Activated naive CD8-positive, alpha-beta T cell (primary cell): Measurements from ENCODE around the gene SKI.
A peak's percentile ranks its signal among the peaks of the same experiment; 100 is the strongest.

Experiments used
- H3K27ac Mint-ChIP-seq: one replicate; pipeline ENCODE4 v1.8.0; 2021; ENCODE audit warnings: mixed read lengths
- H3K27me3 Mint-ChIP-seq: one replicate; pipeline ENCODE4 v1.8.0; 2021; ENCODE audit warnings: mixed read lengths
- H3K36me3 Mint-ChIP-seq: one replicate; pipeline ENCODE4 v1.8.0; 2021; ENCODE audit warnings: mixed read lengths
- H3K4me1 Mint-ChIP-seq: one replicate; pipeline ENCODE4 v1.8.0; 2021; ENCODE audit warnings: low read depth, mixed read lengths
- H3K4me3 Mint-ChIP-seq: one replicate; pipeline ENCODE4 v1.8.0; 2021; ENCODE audit warnings: mild to moderate bottlenecking, mixed read lengths
- H3K9me3 Mint-ChIP-seq: one replicate; pipeline ENCODE4 v1.8.0; 2021; ENCODE audit warnings: low read depth, mixed read lengths

SKI gene

DNA sequence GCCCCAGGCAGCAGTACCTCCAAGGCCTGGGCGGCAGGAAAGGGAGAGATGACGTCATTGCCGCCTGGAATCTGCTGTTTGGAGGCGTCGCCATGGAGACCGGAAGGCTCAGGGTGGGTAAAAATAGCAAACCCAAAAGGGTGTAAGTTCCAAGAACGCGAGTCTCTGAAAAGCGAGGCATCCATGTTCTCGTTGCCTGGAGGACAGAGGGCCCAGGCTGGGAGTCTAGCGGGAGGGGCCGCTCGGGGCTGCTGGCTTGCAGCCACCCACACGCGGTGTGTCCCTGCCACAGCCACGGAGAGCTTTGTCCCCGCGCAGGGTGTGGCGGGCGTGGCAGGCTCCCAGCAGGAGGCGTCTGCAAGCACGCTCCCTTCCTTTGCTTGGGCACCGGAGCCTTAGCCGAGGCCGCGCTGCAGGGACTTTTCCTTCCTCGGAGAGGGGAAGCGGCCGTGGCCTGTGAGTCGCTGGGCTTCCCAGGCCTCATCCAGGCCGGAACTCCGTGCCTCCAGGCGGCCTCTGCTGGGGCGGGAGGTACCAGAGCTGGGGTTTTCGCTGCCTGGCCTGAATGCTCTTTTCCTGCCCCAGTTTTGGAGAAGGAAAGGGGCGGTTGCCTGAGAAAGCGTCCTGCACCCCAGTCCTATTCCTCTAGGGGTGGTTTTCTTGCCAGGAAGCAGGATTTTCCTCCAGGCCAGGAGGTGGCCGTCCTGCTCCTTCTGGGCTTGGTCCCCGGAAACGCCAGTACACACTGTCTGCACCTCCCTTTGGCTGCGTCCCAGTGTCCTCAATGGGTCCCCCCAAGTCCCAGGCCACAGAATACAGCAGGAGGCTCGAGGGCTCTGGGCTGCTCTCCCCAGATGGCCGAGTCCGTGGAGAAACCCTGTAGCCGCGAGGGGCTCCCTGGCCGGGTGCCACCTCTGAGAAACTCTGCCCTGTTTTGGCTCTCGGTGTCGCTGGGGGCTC lies 15.3 kb upstream of the SKI start:
- H3K4me3 Mint-ChIP-seq = no peak overlapping the region

DNA sequence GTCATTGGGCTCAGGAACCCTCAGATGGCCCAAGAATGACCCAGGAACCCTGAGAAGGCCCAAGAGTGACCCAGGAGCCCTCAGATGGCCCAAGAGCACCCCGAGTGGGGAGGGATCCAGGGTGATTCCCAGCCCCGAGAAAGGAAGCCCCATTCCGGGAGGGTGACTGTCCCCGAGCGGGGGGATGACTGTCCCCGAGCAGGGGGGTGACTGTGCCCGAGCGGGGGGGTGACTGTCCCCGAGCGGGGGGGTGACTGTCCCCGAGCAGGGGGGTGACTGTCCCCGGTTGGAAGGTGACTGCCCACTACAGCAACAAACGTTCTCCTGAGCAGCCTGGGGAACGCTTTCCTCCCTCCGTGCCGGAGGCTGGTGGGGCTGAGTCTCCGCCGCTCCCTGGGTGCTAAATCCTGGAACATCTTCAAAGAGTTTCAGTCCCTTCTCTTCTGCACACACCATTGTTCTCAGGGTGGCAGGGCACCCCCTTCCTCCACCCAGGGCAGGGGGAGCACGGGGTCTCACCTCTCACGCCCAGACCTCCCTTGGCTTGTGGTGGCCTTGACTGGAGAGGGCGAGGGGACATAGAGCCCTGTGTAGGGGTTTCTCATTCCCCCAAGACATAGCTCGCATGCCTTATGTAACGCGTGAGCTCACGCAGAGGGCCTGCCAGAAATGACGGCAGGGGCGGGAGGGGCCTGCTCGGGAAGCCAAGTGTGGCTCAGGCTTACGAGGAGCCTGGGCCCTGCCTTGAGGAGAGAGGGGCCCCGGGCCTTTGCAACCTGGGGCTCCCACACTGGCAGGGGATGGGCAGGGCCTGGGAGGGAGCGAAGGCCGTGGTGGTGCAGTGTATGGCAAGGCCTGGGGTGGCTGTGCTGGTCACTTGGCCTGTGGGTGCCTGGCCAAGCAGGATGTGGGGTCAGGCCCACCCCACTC lies 14.3 kb upstream of the SKI start:
- Mint-ChIP-seq H3K4me1 (peaks cover 3% of the 10 kb centered on the region), H3K4me3 (no peak overlapping the region), H3K27me3 (no peaks in the 10 kb centered on the region), H3K9me3 (peaks cover 2% of the 10 kb centered on the region), H3K27ac (no peak overlapping the region), H3K36me3 (no peaks in the 10 kb centered on the region)

More for the DNA sequence above, 15.3 kb upstream of the SKI start:
- peaks cover 3% of the 10 kb centered on the region for H3K4me1 Mint-ChIP-seq
- no peaks in the 10 kb centered on the region for H3K9me3 Mint-ChIP-seq
- H3K27me3 Mint-ChIP-seq = no peaks in the 10 kb centered on the region
- H3K27ac Mint-ChIP-seq = no peak overlapping the region
- H3K36me3 Mint-ChIP-seq = no peaks in the 10 kb centered on the region

DNA sequence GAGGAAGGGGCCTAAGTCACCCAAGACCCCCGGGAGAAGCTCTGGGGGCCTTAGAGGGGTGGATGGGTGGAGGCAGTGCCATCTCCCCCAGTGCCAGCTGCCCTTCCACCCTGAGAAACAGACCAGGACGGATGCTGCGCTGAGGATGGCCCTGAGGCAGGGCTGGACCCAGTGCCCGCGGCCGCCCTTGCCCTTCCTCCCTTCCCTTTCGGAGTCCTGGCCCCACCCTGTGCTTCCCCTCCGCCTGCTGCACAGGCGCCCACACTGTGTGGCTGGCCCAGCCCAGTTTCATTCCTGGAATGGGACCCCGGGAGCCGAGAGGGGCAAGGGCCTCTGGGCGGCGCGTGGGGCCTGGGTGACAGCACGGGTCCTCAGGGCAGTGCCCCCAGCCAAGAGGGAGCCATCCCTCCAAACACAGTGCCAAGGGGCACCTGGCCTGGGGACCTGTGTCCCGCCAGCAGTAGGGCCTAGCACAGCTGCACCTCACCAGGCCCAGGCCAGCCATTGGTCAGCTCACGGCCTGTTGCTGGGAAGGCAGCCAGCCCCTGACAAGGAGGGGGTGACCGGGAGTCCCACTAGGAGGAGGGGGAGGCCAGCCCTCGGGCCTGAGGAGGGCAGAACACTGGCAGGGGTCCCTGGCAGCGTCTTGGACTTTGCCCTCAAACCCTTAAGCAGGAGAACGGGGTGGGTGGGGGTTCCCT lies 13.4 kb upstream of the SKI start:
- no peaks in the 10 kb centered on the region for H3K36me3 Mint-ChIP-seq
- no peak overlapping the region for H3K4me3 Mint-ChIP-seq
- peaks cover 4% of the 10 kb centered on the region for H3K9me3 Mint-ChIP-seq
- H3K27me3 Mint-ChIP-seq = no peaks in the 10 kb centered on the region
- peaks cover 3% of the 10 kb centered on the region for H3K4me1 Mint-ChIP-seq
- no peak overlapping the region for H3K27ac Mint-ChIP-seq

DNA sequence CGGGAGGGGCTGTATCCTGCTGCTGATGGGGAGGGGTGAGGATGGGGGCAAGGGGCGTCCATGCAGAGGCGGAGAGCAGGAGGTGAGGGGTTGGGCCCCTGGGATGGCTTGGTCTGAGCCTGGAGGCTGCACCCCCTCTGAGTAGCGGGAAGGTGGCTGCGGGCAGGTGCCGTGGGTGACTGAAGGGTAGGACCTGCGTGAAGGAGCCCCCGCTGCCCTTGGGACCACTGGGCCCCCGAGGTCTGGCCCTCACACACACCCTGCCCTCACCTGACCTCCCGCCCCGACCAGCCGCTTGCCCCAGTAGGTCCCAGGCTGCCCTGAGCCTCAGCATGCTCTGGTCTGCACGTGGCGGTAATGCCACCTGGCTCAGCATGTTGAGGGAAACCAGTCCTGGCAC lies 12.8 kb upstream of the SKI start:
- H3K4me1 Mint-ChIP-seq = peaks cover 3% of the 10 kb centered on the region
- H3K27ac Mint-ChIP-seq = no peak overlapping the region
- no peaks in the 10 kb centered on the region for H3K27me3 Mint-ChIP-seq
- H3K4me3 Mint-ChIP-seq = no peak overlapping the region
- H3K9me3 Mint-ChIP-seq = peaks cover 4% of the 10 kb centered on the region
- no peaks in the 10 kb centered on the region for H3K36me3 Mint-ChIP-seq

DNA sequence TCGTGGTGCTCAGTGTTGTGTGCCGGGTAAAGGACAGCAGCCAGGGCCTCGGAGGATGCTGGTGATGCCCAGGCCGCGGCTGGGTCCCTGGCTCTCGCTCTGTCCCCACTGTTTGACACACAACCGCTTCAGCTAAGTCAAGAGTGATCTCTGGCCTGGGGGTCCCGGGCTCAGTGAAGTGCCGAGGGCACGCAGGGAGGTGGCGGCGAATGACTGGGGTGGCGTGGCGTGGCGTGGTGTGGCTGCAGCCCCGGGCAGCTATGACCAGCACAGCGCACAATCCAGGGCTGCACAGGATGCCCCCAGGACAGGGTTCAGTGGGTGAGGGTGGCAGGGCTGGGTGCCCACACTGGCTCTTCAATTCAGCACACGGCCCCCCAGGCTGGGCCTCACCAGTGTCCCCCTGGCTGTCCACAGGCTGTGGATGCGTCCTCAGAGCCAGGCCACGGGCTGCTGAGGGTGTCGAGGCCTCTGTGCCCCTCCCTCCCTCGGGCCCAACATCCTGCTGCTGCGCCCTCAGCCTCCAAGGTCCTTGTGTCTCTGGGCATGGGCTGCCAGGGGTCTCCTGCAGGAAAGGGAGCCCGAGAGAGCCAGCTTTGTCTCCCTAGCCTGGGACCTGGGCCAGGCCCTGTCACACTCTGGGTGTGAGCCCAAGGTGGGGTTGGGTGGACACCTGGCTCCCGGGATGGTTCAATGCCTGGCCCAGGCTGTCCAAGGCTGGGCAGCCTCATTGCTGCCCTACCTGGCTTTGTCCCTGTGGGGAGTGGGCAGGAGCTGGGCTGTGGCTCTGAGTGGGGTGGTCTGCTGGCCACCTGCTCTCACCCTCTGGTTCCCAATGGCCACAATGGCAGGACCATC lies 12.0 kb upstream of the SKI start:
- H3K27ac Mint-ChIP-seq = no peak overlapping the region
- no peaks in the 10 kb centered on the region for H3K27me3 Mint-ChIP-seq
- peaks cover 4% of the 10 kb centered on the region for H3K9me3 Mint-ChIP-seq
- peaks cover 3% of the 10 kb centered on the region for H3K4me1 Mint-ChIP-seq
- no peak overlapping the region for H3K4me3 Mint-ChIP-seq
- H3K36me3 Mint-ChIP-seq = no peaks in the 10 kb centered on the region

DNA sequence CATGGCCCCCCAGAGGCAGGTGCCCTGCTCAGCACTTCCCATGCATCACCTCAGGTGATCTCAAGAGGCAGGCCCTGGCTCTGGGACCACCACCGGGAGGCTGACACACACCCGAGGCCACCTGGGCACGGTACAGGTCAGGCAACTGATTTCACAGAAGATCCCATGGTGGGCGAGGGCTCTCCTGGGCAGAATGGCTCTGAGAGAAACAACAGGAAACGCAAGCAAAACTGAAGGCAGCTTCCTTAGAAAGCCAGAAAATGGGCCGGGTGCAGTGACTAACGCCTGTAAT lies 11.4 kb upstream of the SKI start:
- H3K9me3 Mint-ChIP-seq = peaks cover 4% of the 10 kb centered on the region
- no peaks in the 10 kb centered on the region for H3K36me3 Mint-ChIP-seq
- no peak overlapping the region for H3K4me3 Mint-ChIP-seq
- H3K27ac Mint-ChIP-seq = no peak overlapping the region
- no peaks in the 10 kb centered on the region for H3K27me3 Mint-ChIP-seq
- peaks cover 3% of the 10 kb centered on the region for H3K4me1 Mint-ChIP-seq

DNA sequence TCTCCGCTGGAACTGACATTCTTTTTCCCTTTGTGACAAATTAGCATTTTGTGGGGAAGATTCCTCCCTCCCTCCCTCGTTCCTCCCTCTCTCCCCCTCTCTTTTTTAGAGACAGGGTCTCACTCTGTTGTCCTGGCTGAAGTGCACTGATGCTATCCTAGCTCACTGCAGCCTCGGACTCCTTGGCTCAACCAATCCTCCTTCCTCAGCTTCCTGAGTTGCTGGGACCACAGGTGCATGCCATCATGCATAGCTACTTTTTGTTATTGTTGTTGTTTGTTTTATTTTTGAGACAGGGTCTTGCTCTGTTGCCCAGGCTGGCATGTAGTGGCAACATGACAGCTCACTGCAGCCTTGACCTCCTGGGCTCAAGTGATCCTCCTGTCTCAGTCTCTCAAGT lies 6.8 kb upstream of the SKI start:
- Mint-ChIP-seq H3K4me3 (no peak overlapping the region), H3K36me3 (no peaks in the 10 kb centered on the region), H3K9me3 (peaks cover 4% of the 10 kb centered on the region), H3K27ac (no peak overlapping the region), H3K4me1 (peaks cover 3% of the 10 kb centered on the region), H3K27me3 (no peaks in the 10 kb centered on the region)

DNA sequence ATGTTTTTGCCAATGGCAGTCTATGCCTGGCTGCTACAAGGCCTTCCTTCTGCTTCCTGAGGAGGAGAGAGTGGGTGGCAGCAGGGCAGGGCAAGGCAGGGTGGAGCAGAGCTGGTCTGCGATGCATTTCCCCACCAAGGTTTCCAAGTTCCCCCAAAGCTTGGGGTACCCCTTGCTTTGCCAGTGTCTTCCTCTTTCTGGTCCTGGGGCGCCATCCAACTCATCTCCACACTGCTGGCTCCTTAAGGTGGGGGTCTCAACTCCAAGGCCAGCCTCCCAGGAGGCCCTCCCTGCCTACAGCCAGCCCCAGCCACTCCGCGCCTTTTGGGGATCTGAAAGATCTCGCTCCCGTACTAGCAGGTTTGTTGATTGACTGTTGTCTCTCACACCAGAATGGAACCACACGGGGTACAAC lies 3.9 kb upstream of the SKI start:
- no peak overlapping the region for H3K4me3 Mint-ChIP-seq
- no peaks in the 10 kb centered on the region for H3K27me3 Mint-ChIP-seq
- H3K36me3 Mint-ChIP-seq = no peaks in the 10 kb centered on the region
- peaks cover 5% of the 10 kb centered on the region for H3K4me1 Mint-ChIP-seq
- H3K27ac Mint-ChIP-seq = no peak overlapping the region
- H3K9me3 Mint-ChIP-seq = no peaks in the 10 kb centered on the region

DNA sequence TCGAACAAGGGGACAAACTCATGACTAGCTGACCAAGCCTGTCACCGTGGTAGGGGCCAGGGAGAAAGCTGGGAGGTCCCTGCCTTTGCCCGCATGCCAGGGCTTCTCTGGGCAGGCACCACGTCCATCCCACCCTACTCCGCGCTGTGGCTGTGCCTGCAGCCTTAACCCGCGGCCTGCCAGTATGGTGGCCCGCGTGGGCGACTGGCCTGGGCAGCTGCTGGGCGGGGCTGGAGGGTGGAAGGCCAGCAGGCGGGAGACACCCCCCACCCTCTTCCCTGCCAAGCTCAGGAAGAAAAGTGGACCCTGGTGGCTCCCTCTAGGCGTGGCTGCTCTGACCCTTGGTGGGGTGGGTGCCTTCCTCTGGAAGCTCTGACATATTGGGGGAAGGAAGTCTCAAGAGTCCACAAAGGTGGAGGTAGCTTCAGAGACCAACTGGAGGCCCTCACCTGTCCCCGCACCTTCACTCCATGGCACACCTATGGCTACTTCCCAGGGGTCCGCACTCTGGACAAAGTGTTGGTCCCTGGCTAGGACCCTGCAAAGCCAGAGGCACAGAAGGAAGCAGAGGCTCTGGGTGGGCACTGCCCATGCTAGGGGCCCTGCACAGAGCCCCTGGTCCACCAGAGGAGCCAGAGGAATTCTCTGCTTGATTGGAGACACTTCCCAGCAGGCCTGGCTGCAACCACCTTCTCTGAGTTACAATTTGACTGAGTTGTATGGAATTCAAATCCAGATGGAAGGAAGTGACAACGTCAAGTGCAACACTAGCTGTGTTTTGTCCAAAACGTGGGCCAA lies 3.3 kb upstream of the SKI start:
- no peaks in the 10 kb centered on the region for H3K9me3 Mint-ChIP-seq
- no peak overlapping the region for H3K4me3 Mint-ChIP-seq
- no peaks in the 10 kb centered on the region for H3K36me3 Mint-ChIP-seq
- H3K27ac Mint-ChIP-seq = no peak overlapping the region
- peaks cover 5% of the 10 kb centered on the region for H3K4me1 Mint-ChIP-seq
- H3K27me3 Mint-ChIP-seq = no peaks in the 10 kb centered on the region

DNA sequence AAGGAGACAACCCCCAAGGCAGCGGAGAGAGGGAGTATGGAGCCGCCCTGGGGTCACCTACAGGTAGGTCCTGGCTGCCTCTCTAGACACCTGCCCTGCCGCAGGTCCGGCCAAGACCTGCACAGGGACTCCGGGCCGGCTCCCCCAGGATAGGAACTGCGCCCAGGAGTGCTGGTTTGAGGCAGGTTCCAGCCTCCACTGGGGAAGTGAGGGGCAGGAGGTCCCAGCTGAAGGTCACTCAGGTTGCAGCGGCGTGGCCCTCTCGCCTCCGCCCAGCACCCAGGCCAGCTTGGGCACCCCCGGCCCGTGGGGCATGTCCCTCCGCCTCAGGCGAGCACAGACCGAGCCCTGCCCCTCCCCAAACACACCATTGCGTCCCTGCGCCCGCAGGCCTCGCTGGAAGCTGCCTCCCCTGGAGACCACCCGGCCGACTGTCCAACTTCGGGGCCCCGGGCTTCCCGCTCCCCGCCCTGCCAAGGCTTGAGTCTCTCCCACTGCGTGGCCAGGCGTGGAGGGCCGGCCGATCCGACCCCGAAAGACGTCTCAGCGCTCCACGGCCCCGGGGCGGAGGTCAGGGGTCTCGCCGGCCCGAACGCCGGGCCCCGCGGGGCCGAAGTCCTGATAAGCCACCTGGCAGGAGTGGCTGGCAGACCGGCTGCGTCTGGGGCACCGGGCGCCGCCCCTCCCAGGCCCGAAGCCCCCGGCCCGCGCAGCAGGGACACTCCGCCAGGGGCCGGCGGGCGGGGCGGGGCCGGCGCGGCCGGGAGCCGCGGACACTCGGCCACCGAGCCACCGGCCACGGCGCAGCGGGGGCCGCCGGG lies 1.4 kb upstream of the SKI start:
- H3K4me3 Mint-ChIP-seq = peak overlapping the region; percentile 84
- H3K4me1 Mint-ChIP-seq = peaks cover 12% of the 10 kb centered on the region
- H3K9me3 Mint-ChIP-seq = no peaks in the 10 kb centered on the region
- no peaks in the 10 kb centered on the region for H3K36me3 Mint-ChIP-seq
- H3K27ac Mint-ChIP-seq = peak overlapping the region; percentile 81
- no peaks in the 10 kb centered on the region for H3K27me3 Mint-ChIP-seq

DNA sequence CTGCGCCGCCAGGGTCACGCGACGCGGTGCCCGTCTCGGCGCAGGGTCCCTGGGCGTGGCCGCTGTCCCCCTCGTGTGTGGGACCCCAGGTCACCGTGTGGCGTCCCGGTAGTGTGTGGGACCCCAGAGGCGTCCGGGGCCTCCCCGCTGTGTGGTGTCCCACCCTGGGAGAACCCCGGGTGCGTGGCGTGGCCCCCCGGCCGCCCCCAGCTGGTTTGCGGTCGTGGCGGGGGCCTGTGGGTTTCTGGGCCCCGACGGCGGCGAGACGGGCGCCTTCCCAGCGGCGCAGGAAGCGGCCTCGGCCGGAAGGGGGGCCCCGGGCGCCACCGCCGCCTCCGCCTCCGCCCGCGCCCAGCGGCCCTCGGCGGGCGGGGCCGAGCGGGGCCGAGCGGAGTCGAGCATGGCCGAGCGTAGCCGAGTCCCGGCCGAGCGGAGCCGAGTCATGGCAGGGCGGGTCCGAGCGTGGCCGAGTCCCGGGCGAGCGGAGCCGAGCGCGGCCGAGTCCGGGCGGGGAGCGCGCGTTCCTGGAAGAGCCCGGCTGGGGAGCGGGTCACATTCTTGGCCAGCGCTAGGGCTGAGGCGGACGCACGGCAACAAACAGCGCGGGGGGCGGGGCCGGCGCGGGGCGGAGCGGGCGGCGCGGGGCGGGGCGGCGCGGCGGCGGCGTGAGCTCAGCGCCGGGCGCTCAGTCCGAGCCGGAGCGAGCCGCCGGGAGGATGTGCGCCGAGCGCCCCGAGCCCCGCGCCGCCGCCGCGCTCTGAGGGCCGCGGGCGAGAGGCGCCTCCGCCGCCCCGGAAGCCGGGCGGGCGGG lies 568 bp upstream of the SKI start:
- no peaks in the 10 kb centered on the region for H3K27me3 Mint-ChIP-seq
- no peaks in the 10 kb centered on the region for H3K36me3 Mint-ChIP-seq
- no peak overlapping the region for H3K27ac Mint-ChIP-seq
- peaks cover 20% of the 10 kb centered on the region for H3K4me1 Mint-ChIP-seq
- peak overlapping the region; percentile 49 for H3K4me3 Mint-ChIP-seq
- H3K9me3 Mint-ChIP-seq = no peaks in the 10 kb centered on the region

DNA sequence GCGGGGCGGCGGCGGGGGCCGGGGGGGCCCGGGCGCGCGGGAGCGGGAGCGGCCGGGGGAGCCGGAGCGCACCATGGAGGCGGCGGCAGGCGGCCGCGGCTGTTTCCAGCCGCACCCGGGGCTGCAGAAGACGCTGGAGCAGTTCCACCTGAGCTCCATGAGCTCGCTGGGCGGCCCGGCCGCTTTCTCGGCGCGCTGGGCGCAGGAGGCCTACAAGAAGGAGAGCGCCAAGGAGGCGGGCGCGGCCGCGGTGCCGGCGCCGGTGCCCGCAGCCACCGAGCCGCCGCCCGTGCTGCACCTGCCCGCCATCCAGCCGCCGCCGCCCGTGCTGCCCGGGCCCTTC lies 546 bp downstream of the SKI start:
- H3K27me3 Mint-ChIP-seq = no peaks in the 10 kb centered on the region
- H3K9me3 Mint-ChIP-seq = no peaks in the 10 kb centered on the region
- peak overlapping the region; percentile 95 for H3K4me3 Mint-ChIP-seq
- peaks cover 31% of the 10 kb centered on the region for H3K4me1 Mint-ChIP-seq
- peak overlapping the region; percentile 93 for H3K27ac Mint-ChIP-seq
- no peaks in the 10 kb centered on the region for H3K36me3 Mint-ChIP-seq
